HL-60 (cell line): ENCODE results near the gene VENTX.

Experiments used
- GABPA ChIP-seq: IDR thresholded peaks from 2 replicates; pipeline ENCODE4 v1.6.1; 2012; ENCODE audit warnings: low read depth
- POLR2AphosphoS5 ChIP-seq: IDR thresholded peaks from 2 replicates; pipeline ENCODE4 v1.6.1; 2012; ENCODE audit warnings: low read depth
- REST ChIP-seq: IDR thresholded peaks from 2 replicates; pipeline ENCODE4 v1.6.1; 2012; ENCODE audit warnings: low read depth; ENCODE audit not compliant: insufficient replicate concordance
- SPI1 ChIP-seq: IDR thresholded peaks from 2 replicates; pipeline ENCODE4 v1.6.1; 2012; ENCODE audit warnings: low read depth, mild to moderate bottlenecking, borderline replicate concordance
- TF ChIP-seq, protein P1 (sequence below): IDR thresholded peaks from one replicate; pipeline ENCODE4 v1.5.1; 2011; ENCODE audit warnings: low read length, control low read depth, inconsistent platforms; ENCODE audit not compliant: insufficient read depth

GRCh38 chr10:133281628-133282372, 44.1 kb downstream of the VENTX start:
- TF ChIP-seq POLR2AphosphoS5 = no peak
- TF ChIP-seq, protein P1, sequence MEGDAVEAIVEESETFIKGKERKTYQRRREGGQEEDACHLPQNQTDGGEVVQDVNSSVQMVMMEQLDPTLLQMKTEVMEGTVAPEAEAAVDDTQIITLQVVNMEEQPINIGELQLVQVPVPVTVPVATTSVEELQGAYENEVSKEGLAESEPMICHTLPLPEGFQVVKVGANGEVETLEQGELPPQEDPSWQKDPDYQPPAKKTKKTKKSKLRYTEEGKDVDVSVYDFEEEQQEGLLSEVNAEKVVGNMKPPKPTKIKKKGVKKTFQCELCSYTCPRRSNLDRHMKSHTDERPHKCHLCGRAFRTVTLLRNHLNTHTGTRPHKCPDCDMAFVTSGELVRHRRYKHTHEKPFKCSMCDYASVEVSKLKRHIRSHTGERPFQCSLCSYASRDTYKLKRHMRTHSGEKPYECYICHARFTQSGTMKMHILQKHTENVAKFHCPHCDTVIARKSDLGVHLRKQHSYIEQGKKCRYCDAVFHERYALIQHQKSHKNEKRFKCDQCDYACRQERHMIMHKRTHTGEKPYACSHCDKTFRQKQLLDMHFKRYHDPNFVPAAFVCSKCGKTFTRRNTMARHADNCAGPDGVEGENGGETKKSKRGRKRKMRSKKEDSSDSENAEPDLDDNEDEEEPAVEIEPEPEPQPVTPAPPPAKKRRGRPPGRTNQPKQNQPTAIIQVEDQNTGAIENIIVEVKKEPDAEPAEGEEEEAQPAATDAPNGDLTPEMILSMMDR = no peak
- no peak for TF ChIP-seq REST
- TF ChIP-seq GABPA = no peak
- TF ChIP-seq SPI1 = no peak
